Panc1 (cell line): Measurements from ENCODE around the gene HOXC11. TPM values are rescaled to one million over a fixed set of nuclear protein-coding genes. Genes with fewer than 3 reads are reported as not detected.
A peak's percentile ranks its signal among the peaks of the same experiment; 100 is the strongest.

ENCODE experiments used
- ATAC-seq: fragments of 200-7000 bp; cut with Tn5 transposase; 2 replicates; pipeline ENCODE4 v1.9.1; 2020; ENCODE audit warnings: mild to moderate bottlenecking, moderate library complexity
- BruUV-seq: library from RNA; stranded (reverse); fragments of 400-500 nt; replicated peaks from 2 replicates; lab custom pipeline; 2021; lab: Mats Ljungman, UMichigan
- CTCF ChIA-PET: fragments of 300-600 bp; sonication (Branson Sonifier 250); formaldehyde crosslinking; loops from one replicate; lab custom pipeline; 2022; ENCODE audit warnings: antibody characterized with exemption; lab: Charles Lee
- POLR2A ChIA-PET: fragments of 300-600 bp; sonication (Branson Sonifier 250); formaldehyde crosslinking; loops from one replicate; lab custom pipeline; 2022; ENCODE audit warnings: antibody characterized with exemption; lab: Charles Lee
- DNase-seq: peaks from one replicate; pipeline ENCODE4 v3.0.0-alpha.2; 2010; ENCODE audit warnings: low read depth, low spot score
- H3K27ac ChIP-seq: 2 replicates; pipeline ENCODE4 v1.5.1; 2011; ENCODE audit warnings: mild to moderate bottlenecking, low read length, inconsistent platforms
- H3K27me3 ChIP-seq: fragments of 200-500 bp; sonication (Bioruptor generic); 2 replicates; pipeline ENCODE4 v1.6.0; 2014; ENCODE audit warnings: low read length, inconsistent platforms; ENCODE audit not compliant: control insufficient read depth, insufficient read depth
- H3K36me3 ChIP-seq: fragments of 200-500 bp; sonication (Bioruptor generic); 2 replicates; pipeline ENCODE4 v1.5.1; 2014; ENCODE audit warnings: inconsistent platforms, mild to moderate bottlenecking, low read length, moderate library complexity; ENCODE audit not compliant: control insufficient read depth, insufficient read depth
- H3K4me1 ChIP-seq: 2 replicates; pipeline ENCODE4 v1.5.1; 2011; ENCODE audit warnings: inconsistent platforms, mild to moderate bottlenecking, low read length, moderate library complexity; ENCODE audit not compliant: control insufficient read depth, insufficient read depth
- H3K4me3 ChIP-seq, 2 experiments: 2 replicates each; pipeline ENCODE4 v1.5.1; 2011 to 2012; ENCODE audit warnings: low read depth in 2 of 2, low read length in 2 of 2, mild to moderate bottlenecking in 2 of 2, inconsistent platforms in 1 of 2, moderate library complexity in 1 of 2
- H3K9me3 ChIP-seq: fragments of 200-500 bp; sonication (Bioruptor generic); 2 replicates; pipeline ENCODE4 v1.5.1; 2014; ENCODE audit warnings: low read depth, mild to moderate bottlenecking, inconsistent platforms, low read length, moderate library complexity; ENCODE audit not compliant: control insufficient read depth, insufficient read depth
- POLR2AphosphoS5 ChIP-seq: IDR thresholded peaks from 2 replicates; pipeline ENCODE4 v1.6.1; 2012; ENCODE audit warnings: mild to moderate bottlenecking, low read depth, low read length, moderate library complexity
- SIN3A ChIP-seq: IDR thresholded peaks from 2 replicates; pipeline ENCODE4 v1.6.1; 2012; ENCODE audit warnings: low read depth, mild to moderate bottlenecking, low read length, moderate library complexity, borderline replicate concordance; ENCODE audit not compliant: insufficient read depth
- TCF7L2 ChIP-seq: IDR thresholded peaks from 2 replicates; pipeline ENCODE4 v1.6.1; 2011; ENCODE audit warnings: mild to moderate bottlenecking, low read depth, low read length, inconsistent platforms
- in situ Hi-C: cut with HindIII; loops from 2 replicates; pipeline ENCODE4 v1.10.0; 2016; ENCODE audit warnings: low sequenced_read_pairs, low pct_unique_long_range_greater_than_20kb
- intact Hi-C: fragments of 100-400 bp; cut with micrococcal nuclease; formaldehyde crosslinking; loops from one replicate; pipeline ENCODE4 v1.10.0; 2022; ENCODE audit not compliant: unreplicated experiment
- total RNA-seq: library from RNA; stranded (reverse); gene quantifications from one replicate; pipeline ENCODE4 v1.2.1, GENCODE V29; 2021; ENCODE audit not compliant: unreplicated experiment
- TF ChIP-seq, protein P1 (sequence below), 2 experiments: IDR thresholded peaks; 2 replicates each; pipeline ENCODE4 v1.6.1; 2011 to 2012; ENCODE audit warnings: low read depth in 2 of 2, control low read depth in 1 of 2, low read length in 1 of 2, mild to moderate bottlenecking in 1 of 2, moderate library complexity in 1 of 2; ENCODE audit not compliant: insufficient read depth in 1 of 2
- TF ChIP-seq, protein P2 (sequence below): fragments of 450-650 bp; IDR thresholded peaks from 2 replicates; pipeline ENCODE4 v1.5.1; 2017; ENCODE audit warnings: mild to moderate bottlenecking

HOXC11 gene
- total RNA-seq, 1 experiment from 2014 or later, result 17.0 TPM

DNA sequence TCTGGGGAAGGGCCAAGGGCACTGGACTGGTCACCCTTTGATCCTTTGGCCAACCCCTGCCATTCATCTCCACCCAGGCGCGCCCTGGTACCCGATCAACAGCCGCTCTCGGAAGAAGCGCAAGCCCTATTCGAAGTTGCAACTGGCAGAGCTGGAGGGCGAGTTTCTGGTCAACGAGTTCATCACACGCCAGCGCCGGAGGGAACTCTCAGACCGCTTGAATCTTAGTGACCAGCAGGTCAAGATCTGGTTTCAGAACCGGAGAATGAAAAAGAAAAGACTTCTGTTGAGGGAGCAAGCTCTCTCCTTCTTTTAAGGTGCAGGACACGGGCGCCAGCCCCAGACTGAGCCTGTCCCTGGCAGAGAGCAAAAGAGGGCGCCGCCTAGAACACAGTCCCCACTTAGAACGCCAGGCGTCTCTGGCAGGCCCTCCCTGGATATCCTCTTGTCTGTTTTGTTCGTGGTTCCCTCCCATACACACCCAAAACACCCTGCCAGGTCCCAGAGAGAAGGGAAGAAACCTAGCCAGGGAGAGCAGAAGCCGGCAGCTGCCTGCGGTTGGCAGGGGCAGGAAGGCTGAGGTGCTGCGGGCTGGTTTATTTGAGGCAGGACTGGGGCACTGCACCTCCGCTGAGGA lies 16.6 kb upstream of the HOXC11 start:
- intact Hi-C loops (no loop called here), in situ Hi-C loops (no loop called here)
- H3K36me3 ChIP-seq, result no peaks in the 10 kb centered on the region
- POLR2A ChIA-PET, result no interaction called here
- DNase-seq (no peak), ATAC-seq (peak; percentile 31)
- H3K27me3 ChIP-seq, result no peaks in the 10 kb centered on the region
- H3K4me3 ChIP-seq, result peak overlapping the region in 1 of 2 experiments; percentile 13; a peak in 1 of 4 replicates
- TF ChIP-seq POLR2AphosphoS5, result no peak
- TF ChIP-seq TCF7L2, result peak; percentile 54; the same call in 1 of the 2 replicates
- CTCF ChIA-PET, result no interaction called here
- peak overlapping the region; percentile 89 for H3K27ac ChIP-seq
- H3K9me3 ChIP-seq, result no peaks in the 10 kb centered on the region
- BruUV-seq, result no TSS peak
- peaks cover 69% of the 10 kb centered on the region for H3K4me1 ChIP-seq

DNA sequence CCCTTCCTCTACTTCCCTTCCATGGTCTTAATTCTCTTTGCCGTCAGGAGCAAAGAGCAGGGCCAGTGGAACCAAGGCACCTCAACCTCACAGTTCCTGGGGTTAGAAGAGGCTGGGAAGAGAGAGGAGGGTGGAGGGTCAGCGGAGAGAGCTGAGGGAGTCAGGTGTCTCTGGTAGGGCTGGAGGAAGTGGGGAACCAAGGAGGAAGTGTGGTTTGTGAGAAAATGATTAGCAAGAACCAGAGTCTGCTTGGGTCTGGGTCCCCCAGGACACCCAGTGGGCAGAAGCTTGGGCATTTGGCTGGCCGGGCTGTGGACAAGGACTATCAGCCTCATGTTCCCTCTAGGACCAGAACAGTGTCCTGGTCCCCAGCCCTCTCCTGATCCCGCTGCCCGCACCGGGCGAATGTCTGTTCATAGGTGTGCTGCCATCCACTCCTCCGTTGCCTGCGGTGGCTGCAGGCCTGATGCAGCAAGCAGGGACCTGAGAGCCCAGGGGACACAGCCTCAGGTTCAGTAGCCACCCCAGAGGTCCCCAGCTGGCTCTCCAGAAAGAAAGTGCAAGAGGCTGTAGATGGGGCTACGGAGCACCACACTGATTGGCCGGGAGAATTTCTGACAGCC lies 15.9 kb upstream of the HOXC11 start:
- POLR2A ChIA-PET, result no interaction called here
- TF ChIP-seq SIN3A (no peak), TCF7L2 (no peak), POLR2AphosphoS5 (no peak)
- TF ChIP-seq, protein P1, sequence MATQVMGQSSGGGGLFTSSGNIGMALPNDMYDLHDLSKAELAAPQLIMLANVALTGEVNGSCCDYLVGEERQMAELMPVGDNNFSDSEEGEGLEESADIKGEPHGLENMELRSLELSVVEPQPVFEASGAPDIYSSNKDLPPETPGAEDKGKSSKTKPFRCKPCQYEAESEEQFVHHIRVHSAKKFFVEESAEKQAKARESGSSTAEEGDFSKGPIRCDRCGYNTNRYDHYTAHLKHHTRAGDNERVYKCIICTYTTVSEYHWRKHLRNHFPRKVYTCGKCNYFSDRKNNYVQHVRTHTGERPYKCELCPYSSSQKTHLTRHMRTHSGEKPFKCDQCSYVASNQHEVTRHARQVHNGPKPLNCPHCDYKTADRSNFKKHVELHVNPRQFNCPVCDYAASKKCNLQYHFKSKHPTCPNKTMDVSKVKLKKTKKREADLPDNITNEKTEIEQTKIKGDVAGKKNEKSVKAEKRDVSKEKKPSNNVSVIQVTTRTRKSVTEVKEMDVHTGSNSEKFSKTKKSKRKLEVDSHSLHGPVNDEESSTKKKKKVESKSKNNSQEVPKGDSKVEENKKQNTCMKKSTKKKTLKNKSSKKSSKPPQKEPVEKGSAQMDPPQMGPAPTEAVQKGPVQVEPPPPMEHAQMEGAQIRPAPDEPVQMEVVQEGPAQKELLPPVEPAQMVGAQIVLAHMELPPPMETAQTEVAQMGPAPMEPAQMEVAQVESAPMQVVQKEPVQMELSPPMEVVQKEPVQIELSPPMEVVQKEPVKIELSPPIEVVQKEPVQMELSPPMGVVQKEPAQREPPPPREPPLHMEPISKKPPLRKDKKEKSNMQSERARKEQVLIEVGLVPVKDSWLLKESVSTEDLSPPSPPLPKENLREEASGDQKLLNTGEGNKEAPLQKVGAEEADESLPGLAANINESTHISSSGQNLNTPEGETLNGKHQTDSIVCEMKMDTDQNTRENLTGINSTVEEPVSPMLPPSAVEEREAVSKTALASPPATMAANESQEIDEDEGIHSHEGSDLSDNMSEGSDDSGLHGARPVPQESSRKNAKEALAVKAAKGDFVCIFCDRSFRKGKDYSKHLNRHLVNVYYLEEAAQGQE (IDR thresholded peaks at IDR 0.05; ENCODE audit: insufficient read depth in 1 of 2, low read depth in 2 of 2, low read length in 1 of 2), result no peak
- TF ChIP-seq, protein P2, sequence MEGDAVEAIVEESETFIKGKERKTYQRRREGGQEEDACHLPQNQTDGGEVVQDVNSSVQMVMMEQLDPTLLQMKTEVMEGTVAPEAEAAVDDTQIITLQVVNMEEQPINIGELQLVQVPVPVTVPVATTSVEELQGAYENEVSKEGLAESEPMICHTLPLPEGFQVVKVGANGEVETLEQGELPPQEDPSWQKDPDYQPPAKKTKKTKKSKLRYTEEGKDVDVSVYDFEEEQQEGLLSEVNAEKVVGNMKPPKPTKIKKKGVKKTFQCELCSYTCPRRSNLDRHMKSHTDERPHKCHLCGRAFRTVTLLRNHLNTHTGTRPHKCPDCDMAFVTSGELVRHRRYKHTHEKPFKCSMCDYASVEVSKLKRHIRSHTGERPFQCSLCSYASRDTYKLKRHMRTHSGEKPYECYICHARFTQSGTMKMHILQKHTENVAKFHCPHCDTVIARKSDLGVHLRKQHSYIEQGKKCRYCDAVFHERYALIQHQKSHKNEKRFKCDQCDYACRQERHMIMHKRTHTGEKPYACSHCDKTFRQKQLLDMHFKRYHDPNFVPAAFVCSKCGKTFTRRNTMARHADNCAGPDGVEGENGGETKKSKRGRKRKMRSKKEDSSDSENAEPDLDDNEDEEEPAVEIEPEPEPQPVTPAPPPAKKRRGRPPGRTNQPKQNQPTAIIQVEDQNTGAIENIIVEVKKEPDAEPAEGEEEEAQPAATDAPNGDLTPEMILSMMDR, result no peak
- BruUV-seq, result no TSS peak
- 0 out of 2 replicates have a peak, but pooled peaks have one; percentile 5 for ATAC-seq
- CTCF ChIA-PET, result no interaction called here
- no peaks in the 10 kb centered on the region for H3K27me3 ChIP-seq
- in situ Hi-C loops, result no loop called here
- H3K4me3 ChIP-seq, result no peak overlapping the region
- H3K9me3 ChIP-seq, result no peaks in the 10 kb centered on the region
- no peak for DNase-seq
- H3K36me3 ChIP-seq, result no peaks in the 10 kb centered on the region
- peaks cover 63% of the 10 kb centered on the region for H3K4me1 ChIP-seq
- intact Hi-C loops, result no loop called here
- H3K27ac ChIP-seq, result peak overlapping the region; percentile 89

DNA sequence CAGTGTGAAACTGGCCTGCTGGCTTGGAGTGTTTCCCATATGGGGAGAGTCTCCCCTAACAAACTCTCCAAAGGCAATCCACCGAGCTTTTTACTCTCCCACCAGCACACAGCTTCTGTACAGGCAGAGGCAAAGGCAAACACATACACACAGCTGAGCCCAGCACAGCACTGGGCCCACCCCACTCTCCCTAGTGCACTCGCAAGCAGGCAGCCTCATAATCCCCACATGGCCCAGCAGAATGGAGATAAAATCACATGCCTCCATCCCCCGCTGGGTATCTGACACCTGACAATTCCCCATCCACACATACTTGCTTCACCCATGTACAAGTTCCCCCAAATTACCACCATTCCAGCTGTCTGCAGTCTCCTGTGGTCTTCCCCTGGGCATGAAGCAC lies 14.8 kb upstream of the HOXC11 start:
- ChIA-PET POLR2A (interaction anchor here (0.5 kb wide), 1 partner anchor 13 kb away, joined by 4 read pairs; no protein-coding TSS in a partner anchor), CTCF (interaction anchor here (0.6 kb wide), 2 partner anchors 96 to 240 kb away, joined by 3 to 6 read pairs; no protein-coding TSS in a partner anchor)
- ATAC-seq (no peak), DNase-seq (no peak)
- BruUV-seq, result no TSS peak
- Histone ChIP-seq H3K9me3 (no peaks in the 10 kb centered on the region), H3K4me1 (peaks cover 59% of the 10 kb centered on the region), H3K27me3 (no peaks in the 10 kb centered on the region), H3K36me3 (0 out of 2 replicates have a peak, but pooled peaks cover 2% of the 10 kb centered on the region), H3K27ac (peak overlapping the region; percentile 89), H3K4me3 (no peak overlapping the region)
- intact Hi-C loops, result no loop called here
- in situ Hi-C loops, result no loop called here
- TF ChIP-seq SIN3A (no peak), POLR2AphosphoS5 (no peak), TCF7L2 (no peak)
- TF ChIP-seq, protein P1 (IDR thresholded peaks at IDR 0.05; ENCODE audit: insufficient read depth in 1 of 2, low read depth in 2 of 2, low read length in 1 of 2), result no peak
- TF ChIP-seq, protein P2, result no peak
